ENCODE results near the gene MFNG.

MFNG gene

DNA sequence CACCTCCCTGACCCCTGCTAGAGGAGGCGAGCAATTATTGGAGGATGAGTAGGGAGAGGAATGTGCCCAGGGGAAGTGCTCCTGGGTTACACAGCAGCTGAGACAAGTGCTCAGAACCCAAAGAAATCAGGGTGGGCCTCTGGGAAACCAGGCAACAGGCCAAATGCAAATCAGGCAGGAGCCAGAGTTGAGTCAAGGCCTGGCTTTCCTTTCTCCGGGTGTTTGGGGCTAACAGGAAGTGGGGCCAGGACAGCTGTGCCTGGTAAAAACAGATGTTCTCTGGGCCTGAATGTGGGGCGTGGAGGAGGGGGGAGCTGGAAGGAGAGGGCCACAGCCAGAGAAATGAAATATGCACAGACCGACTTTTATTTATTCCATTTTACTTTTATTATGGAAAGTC is 22.0 kb downstream of the MFNG start:
- CTCF ChIA-PET = interaction anchor here (0.8 to 2.9 kb wide), 4 partner anchors 11 to 265 kb away, joined by 3 to 19 read pairs (median 4); no protein-coding TSS in a partner anchor
- POLR2A ChIA-PET = no interaction called here
- DNase-seq (ENCODE audit: low read depth, low spot score) = no peak

GRCh38 chr22:37462983-37463382 is 23.2 kb downstream of the MFNG start:
- CTCF ChIA-PET = interaction anchor here (0.6 to 2.9 kb wide), 3 partner anchors 9 to 146 kb away, joined by 3 to 19 read pairs (median 3); no protein-coding TSS in a partner anchor
- DNase-seq (ENCODE audit: low read depth, low spot score) = no peak
- H3K4me3 ChIP-seq (ENCODE audit: low read depth, low read length) = no peak overlapping the region
- POLR2A ChIA-PET = no interaction called here
- no peak for TF ChIP-seq CTCF (IDR thresholded peaks at IDR 0.05; ENCODE audit: insufficient read depth, low read length, missing control alignments)

More for the DNA sequence above, 22.0 kb downstream of the MFNG start:
- no peak for TF ChIP-seq CTCF (IDR thresholded peaks at IDR 0.05; ENCODE audit: insufficient read depth, low read length, missing control alignments)
- no peak overlapping the region for H3K4me3 ChIP-seq (ENCODE audit: low read depth, low read length)

- no peak for DNase-seq (ENCODE audit: low read depth, low spot score)
- CTCF ChIA-PET = interaction anchor here (0.6 to 2.9 kb wide), 4 partner anchors 10 to 148 kb away, joined by 3 to 19 read pairs (median 3); no protein-coding TSS in a partner anchor
- POLR2A ChIA-PET = no interaction called here
- no peak overlapping the region for H3K4me3 ChIP-seq (ENCODE audit: low read depth, low read length)
- no peak for TF ChIP-seq CTCF (IDR thresholded peaks at IDR 0.05; ENCODE audit: insufficient read depth, low read length, missing control alignments)
Observed at GRCh38 chr22:37462436-37462835, 23.7 kb downstream of the MFNG start.

DNA sequence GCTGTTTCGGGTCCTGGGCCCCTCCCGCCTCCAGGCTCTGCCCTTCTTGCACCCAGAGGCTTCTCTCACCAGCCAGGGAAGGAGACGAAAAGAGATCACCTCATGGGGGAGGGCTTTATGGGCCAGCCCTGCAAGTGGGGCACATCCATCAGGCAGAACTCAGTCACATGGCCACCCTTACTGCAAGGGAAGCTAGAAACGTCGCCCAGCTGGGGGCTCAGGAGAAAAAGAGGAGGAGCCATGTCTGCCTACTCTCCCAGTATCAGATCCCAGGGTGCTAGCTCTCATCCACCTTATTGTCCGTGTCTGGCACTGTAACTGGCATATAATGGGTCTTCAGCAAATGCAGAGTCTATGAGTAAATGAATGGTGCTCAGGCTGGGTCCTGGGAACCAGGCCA is 24.2 kb downstream of the MFNG start:
- CTCF ChIA-PET = interaction anchor here (0.9 to 2.9 kb wide), 3 partner anchors 10 to 148 kb away, joined by 3 to 19 read pairs (median 3); no protein-coding TSS in a partner anchor
- POLR2A ChIA-PET = no interaction called here
- no peak overlapping the region for H3K4me3 ChIP-seq (ENCODE audit: low read depth, low read length)
- DNase-seq (ENCODE audit: low read depth, low spot score) = no peak
- no peak for TF ChIP-seq CTCF (IDR thresholded peaks at IDR 0.05; ENCODE audit: insufficient read depth, low read length, missing control alignments)

- ChIA-PET POLR2A (no interaction called here), CTCF (interaction anchor here (0.6 to 7.5 kb wide), 3 partner anchors 19 to 146 kb away, joined by 4 to 559 read pairs (median 5); no protein-coding TSS in a partner anchor)
- no peak for DNase-seq (ENCODE audit: low read depth, low spot score)
- no peak for TF ChIP-seq CTCF (IDR thresholded peaks at IDR 0.05; ENCODE audit: insufficient read depth, low read length, missing control alignments)
- no peak overlapping the region for H3K4me3 ChIP-seq (ENCODE audit: low read depth, low read length)
Observed at GRCh38 chr22:37460684-37461083, 25.5 kb downstream of the MFNG start.

DNA sequence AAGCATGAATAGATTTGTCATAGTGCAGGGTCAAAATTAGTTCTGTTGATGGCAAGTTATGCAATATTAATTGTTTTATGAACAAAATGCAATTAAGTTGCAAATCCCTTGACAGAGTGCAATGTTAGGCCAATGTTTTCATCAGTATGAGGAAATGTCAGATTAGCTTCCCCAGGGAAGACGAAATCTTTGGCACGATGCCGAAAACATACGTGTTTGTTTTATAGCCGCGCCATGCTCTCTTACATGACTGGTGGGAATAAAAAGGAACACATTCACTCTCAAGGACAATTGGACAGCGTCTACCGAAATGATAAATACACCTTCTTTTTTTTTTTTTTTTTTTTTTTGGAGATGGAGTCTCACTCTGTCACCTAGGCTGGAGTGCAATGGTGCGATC is 27.0 kb downstream of the MFNG start:
- DNase-seq (ENCODE audit: low read depth, low spot score) = no peak
- no peak for TF ChIP-seq CTCF (IDR thresholded peaks at IDR 0.05; ENCODE audit: insufficient read depth, low read length, missing control alignments)
- ChIA-PET CTCF (interaction anchor here (1.3 to 7.5 kb wide), 11 partner anchors 10 to 260 kb away, joined by 3 to 559 read pairs (median 13); no protein-coding TSS in a partner anchor), POLR2A (no interaction called here)
- H3K4me3 ChIP-seq (ENCODE audit: low read depth, low read length) = no peak overlapping the region

Data from AG04449 (cell line).